Measurements from ENCODE around the gene MAPK1. TPM values are rescaled to one million over a fixed set of nuclear protein-coding genes. Genes with fewer than 3 reads are reported as not detected.

The MAPK1 gene
- total and polyA plus RNA-seq, 9 of the 15 experiments (the other 6 are each of a cell fraction or from before 2014, with no cell fraction given): 46.3 to 575 (median 283) TPM

GRCh38 chr22:21832291-21833290 is 34.9 kb downstream of the MAPK1 start (continued):
- peak; percentile 59; the same call in 1 of the 2 replicates for TF ChIP-seq FOXP1 (CRISPR knock-in tag; IDR thresholded peaks at IDR 0.05)
- no peak for TF ChIP-seq ETS2 (tag; IDR thresholded peaks at IDR 0.05; ENCODE audit: borderline replicate concordance, poor library complexity, severe bottlenecking)
- TF ChIP-seq, protein P1, sequence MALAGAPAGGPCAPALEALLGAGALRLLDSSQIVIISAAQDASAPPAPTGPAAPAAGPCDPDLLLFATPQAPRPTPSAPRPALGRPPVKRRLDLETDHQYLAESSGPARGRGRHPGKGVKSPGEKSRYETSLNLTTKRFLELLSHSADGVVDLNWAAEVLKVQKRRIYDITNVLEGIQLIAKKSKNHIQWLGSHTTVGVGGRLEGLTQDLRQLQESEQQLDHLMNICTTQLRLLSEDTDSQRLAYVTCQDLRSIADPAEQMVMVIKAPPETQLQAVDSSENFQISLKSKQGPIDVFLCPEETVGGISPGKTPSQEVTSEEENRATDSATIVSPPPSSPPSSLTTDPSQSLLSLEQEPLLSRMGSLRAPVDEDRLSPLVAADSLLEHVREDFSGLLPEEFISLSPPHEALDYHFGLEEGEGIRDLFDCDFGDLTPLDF (CRISPR knock-in tag; IDR thresholded peaks at IDR 0.05): peak; percentile 2; the same call in 1 of the 2 replicates
- peak; percentile 64; the same call in 1 of the 2 replicates for TF ChIP-seq ZNF263 (CRISPR knock-in tag; IDR thresholded peaks at IDR 0.05; ENCODE audit: borderline replicate concordance)
- peak; percentile 94 for TF ChIP-seq STAT6 (CRISPR knock-in tag; IDR thresholded peaks at IDR 0.05)
- TF ChIP-seq PTRF (tag; IDR thresholded peaks at IDR 0.05): no peak
- TF ChIP-seq, protein P2, sequence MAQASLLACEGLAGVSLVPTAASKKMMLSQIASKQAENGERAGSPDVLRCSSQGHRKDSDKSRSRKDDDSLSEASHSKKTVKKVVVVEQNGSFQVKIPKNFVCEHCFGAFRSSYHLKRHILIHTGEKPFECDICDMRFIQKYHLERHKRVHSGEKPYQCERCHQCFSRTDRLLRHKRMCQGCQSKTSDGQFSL (CRISPR knock-in tag; IDR thresholded peaks at IDR 0.05): peak; percentile 51; the same call in 1 of the 2 replicates
- TF ChIP-seq, protein P2 (tag; IDR thresholded peaks at IDR 0.05): no peak
- no peak for TF ChIP-seq ETV6 (IDR thresholded peaks at IDR 0.05; ENCODE audit: borderline replicate concordance in 1 of 2, low read depth in 2 of 2, low read length in 1 of 2)
- TF ChIP-seq ETV6 (CRISPR knock-in tag; IDR thresholded peaks at IDR 0.05; ENCODE audit: borderline replicate concordance): no peak
- TF ChIP-seq, protein P3, sequence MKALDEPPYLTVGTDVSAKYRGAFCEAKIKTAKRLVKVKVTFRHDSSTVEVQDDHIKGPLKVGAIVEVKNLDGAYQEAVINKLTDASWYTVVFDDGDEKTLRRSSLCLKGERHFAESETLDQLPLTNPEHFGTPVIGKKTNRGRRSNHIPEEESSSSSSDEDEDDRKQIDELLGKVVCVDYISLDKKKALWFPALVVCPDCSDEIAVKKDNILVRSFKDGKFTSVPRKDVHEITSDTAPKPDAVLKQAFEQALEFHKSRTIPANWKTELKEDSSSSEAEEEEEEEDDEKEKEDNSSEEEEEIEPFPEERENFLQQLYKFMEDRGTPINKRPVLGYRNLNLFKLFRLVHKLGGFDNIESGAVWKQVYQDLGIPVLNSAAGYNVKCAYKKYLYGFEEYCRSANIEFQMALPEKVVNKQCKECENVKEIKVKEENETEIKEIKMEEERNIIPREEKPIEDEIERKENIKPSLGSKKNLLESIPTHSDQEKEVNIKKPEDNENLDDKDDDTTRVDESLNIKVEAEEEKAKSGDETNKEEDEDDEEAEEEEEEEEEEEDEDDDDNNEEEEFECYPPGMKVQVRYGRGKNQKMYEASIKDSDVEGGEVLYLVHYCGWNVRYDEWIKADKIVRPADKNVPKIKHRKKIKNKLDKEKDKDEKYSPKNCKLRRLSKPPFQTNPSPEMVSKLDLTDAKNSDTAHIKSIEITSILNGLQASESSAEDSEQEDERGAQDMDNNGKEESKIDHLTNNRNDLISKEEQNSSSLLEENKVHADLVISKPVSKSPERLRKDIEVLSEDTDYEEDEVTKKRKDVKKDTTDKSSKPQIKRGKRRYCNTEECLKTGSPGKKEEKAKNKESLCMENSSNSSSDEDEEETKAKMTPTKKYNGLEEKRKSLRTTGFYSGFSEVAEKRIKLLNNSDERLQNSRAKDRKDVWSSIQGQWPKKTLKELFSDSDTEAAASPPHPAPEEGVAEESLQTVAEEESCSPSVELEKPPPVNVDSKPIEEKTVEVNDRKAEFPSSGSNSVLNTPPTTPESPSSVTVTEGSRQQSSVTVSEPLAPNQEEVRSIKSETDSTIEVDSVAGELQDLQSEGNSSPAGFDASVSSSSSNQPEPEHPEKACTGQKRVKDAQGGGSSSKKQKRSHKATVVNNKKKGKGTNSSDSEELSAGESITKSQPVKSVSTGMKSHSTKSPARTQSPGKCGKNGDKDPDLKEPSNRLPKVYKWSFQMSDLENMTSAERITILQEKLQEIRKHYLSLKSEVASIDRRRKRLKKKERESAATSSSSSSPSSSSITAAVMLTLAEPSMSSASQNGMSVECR (CRISPR knock-in tag; IDR thresholded peaks at IDR 0.05): 0 out of 2 replicates have a peak, but pooled peaks have one; percentile 22
- 0 out of 2 replicates have a peak, but pooled peaks have one; percentile 28 for TF ChIP-seq HMGXB4 (CRISPR knock-in tag; IDR thresholded peaks at IDR 0.05)
